GM19099 (cell line): Measurements from ENCODE around the gene SKIC2.

Source experiments
- POLR2A ChIP-seq: IDR thresholded peaks from 3 replicates; pipeline ENCODE4 v1.6.1; 2011; ENCODE audit warnings: low read depth; ENCODE audit not compliant: insufficient read length; ENCODE audit errors: extremely low read depth

SKIC2 gene

DNA sequence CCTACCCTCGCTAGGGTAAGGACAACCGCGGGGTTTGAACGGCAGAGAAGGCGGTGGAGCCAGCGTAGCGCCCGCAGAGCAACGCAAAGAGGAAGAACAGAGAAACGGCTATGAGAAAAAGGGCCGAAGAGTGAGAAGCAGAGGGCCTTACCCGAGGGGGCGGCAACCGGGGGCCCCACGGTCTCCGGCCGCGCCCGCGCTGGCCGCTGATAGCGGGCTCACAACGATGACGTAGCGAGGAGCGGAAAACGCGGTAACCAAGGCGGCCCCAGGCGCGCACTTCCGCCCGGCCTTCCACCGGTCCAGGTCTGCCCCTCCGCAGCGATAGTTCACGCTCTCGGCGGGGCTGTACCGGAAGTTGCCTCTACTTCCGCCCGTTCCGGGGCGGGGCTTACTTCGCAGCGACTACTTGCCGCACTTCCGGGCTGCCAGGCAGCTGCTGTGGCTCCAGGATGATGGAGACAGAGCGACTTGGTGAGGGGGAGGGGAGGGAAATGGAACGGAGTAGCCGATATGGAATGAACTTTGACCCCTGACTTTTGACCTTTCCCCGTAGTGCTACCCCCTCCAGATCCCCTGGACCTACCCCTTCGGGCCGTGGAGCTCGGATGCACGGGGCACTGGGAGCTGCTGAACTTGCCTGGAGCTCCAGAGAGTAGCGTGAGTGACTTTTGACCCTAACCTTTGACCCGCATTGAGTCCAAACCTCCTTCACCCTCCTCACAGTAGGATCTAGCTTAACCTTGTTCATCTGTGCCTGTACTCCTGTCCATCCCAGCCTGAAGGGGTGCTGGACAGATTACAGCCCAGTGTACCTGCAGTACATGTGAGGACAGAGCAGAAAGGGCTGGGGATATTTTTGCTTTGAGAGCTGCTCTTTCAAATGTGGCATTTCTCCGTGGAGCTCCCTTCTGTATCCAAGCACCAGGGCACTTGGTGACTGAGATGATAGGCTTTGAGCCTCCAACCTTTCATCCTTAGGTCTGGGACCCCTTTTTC, at the start of gene SKIC2, which contains the start of gene NELFE:
Gene SKIC2 (plus strand): TSS at position 435 of the 999 bp plus-strand sequence. CDS start 18 bp downstream, at position 453.
Gene NELFE (minus strand): TSS at position 231 of the 999 bp plus-strand sequence. CDS start 525 bp downstream, outside the sequence.
- TF ChIP-seq POLR2A, result peak; percentile 87

DNA sequence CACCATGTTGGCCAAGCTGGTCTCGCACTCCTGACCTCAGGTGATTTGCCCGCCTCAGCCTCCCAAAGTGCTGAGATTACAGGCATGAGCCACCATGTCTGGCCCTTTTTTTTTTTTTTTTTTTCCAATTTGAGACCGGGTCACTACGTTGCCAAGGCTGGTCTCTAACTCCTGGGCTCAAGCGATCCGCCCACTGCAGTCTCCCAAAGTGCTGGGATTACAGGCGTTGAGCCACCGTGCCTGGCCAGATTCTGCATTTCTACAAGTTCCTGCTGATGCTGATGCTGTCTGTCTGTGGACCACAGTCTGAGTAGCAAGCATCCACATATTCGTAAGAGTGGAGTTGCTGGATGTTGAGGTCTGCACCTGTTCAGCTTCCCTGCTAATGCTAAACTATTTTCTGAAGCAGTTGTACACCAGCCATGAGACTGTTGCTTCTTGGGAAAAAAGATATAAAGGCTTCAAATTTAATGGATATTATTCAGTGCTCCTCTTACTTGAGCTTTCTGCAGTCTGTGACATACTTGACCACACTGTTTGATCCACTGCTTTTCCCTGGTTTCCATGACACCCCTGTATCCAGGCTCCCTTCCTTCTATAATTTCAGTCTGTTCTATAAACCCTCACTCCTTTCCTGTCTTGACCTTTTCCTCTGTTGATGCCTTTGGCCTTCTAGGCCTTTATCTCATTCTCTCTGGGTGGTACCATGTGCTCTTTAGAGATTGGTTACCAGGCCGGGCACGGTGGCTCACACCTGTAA, 47.0 kb upstream of the SKIC2 start:
- no peak for TF ChIP-seq POLR2A

DNA sequence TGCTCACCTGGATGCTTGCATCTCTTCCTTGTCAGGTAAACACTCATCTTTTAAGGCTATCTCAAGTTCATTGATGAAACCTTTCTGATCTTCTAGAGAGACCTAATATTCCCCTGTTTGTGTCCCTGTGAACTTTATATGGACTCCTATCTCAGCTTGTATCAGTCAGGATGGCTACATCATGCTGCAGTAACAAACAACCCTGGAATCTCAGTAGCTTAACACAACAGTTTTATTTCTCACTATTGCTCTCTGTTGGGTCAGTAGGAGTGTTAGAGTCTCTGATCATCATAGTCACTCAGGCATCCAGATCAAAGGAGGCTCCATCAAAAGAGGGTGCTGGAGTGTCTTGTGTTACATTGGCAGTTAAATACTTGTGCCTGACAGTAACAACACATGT, 43.6 kb upstream of the SKIC2 start:
- TF ChIP-seq POLR2A, result no peak

DNA sequence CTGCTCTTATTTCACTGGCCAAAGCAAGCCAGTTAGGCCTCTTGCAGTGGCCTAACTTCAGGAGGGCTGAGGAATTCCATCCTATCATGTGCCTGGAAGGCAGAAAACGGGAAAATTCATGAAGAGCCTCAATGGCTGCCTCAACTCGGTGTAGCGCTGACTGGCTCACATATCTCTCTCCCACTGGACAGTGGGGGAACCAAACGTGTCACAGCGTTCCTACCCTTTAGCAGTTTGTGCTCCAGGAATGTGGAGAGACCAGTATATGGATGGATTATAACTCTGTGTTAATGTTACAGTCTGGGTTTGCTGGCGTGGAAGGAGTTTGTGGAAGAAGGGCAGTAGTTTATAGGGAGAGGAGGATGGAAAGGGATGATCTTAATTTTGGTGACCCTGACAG, 43.2 kb upstream of the SKIC2 start:
- TF ChIP-seq POLR2A, result no peak

DNA sequence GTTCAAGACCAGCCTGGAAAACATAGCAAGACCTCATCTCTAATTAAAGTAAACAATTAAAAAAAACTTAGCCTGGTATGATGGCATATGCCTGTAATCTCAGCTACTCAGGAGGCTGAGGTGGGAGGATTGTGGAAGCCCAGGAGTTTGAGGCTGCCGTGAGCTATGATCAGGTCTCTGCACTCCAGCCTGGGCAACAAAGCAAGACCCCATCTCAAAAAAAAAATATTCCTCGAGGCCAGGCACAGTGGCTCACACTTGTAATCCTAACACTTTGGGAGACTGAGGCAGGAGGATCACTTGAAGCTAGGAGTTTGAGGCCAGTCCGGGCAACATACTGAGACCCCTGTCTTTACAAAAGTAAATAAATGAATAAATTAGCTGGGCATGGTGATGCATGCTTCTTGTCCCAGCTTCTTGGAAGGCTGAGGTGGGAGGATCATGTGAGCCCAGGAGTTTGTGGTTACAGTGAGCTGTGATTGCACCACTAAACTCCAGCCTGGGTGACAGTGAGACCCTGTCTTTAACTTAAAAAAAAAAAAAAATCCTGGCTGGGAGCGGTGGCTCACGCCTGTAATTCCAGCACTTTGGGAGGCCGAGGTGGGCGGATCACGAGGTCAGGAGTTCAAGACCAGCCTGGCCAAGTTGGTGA, 40.8 kb upstream of the SKIC2 start:
- TF ChIP-seq POLR2A, result no peak

DNA sequence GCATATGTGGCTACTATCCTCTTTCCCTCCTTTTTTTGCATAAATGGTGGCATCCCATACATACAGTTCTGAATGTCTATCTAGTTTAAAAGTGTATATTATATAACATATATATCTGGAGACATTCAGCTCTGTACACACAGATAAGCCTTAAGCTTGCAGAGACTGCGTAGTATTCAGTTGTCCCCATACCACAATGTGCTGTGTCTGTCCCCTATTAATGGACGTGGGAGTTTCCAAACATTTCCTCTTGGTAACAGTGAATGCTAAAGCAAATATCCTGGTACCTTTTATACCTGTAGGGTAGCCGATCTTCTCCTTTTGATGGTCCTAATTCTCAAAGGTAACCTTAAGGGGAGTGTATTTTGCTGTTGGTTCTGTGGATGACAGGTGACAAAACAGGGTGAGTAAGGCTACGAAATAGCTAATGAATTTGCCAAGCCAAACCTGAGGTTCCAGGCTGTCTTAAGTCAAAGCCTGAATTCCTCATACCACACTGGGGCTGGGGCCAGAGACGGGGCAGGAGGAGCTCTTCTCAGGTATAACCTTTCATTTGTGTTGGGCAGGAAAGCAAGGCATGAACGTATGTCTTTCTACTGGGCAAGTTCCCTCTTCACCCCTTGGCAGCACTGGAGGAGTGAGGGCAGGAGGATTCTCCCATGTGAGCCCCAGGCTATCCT, 39.2 kb upstream of the SKIC2 start:
- TF ChIP-seq POLR2A, result no peak

DNA sequence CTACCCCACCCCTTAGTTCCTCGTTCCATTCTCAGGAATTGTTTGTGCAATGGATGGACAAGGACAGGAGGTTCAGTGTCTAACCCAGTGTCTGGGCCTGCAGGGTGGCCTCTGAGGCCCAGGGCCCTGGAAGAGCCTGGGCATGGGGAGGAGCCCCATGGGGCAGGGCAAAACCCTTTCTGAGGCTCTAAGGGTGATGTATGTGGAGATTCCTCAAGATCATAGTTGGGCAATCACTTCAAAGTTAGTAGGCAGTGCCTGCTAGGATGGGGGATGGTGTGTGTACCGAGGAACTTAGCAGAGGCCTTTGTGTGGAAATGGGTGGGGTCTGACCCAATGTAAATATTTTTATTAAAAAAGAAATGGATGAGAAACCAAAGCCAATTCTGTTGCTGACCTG, 38.2 kb upstream of the SKIC2 start:
- TF ChIP-seq POLR2A, result no peak

DNA sequence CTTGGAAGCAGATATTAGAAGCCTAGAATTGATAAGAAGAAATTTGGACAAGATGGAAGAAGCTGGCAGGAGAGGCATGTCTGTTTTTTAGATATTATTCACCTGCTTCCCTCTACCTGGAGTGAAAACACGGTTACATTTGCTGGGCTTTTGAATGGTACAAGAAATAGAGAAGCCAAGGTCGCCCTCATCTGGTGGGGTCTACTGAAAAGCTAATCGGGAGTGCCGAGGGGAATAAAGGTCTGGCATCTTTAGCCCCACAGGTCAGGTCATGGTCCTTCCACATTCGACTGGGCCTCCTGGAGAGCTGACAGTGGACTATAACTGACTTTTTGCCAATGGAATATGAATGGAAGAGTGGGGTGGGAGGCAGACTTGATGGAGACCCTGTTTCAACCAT, 36.0 kb upstream of the SKIC2 start:
- TF ChIP-seq POLR2A, result no peak

DNA sequence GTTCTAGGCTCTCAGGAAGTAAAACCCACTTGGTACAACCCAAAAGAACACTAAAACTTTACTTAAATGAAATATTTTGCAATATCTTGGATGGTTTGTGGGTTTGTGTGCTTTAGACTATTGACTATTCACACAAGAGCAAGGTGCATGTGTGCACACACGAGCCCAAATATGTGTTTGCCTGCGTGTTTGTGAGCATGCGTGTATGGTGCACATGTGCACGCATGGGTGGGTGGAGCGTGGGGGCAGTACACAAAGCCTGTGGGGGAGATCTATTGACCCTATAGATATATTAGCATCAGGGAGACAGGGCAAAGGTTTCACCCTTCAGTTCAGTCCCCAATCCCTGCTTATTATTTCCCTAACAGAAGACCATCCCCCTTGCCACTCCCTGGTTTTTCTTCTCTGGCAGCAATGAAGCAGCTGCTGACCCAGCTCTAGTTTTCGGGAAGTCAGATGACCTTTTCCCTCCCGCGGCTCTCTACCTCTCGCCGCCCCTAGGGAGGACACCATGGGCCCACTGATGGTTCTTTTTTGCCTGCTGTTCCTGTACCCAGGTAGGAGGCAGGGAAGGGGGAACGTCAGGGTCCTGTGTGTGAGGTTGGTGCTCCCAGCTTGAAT, 31.6 kb upstream of the SKIC2 start, which contains the start of gene C2:
Gene C2 (plus strand): TSS at position 476 of the 621 bp plus-strand sequence. CDS start 36 bp downstream, at position 512.
- no peak for TF ChIP-seq POLR2A

DNA sequence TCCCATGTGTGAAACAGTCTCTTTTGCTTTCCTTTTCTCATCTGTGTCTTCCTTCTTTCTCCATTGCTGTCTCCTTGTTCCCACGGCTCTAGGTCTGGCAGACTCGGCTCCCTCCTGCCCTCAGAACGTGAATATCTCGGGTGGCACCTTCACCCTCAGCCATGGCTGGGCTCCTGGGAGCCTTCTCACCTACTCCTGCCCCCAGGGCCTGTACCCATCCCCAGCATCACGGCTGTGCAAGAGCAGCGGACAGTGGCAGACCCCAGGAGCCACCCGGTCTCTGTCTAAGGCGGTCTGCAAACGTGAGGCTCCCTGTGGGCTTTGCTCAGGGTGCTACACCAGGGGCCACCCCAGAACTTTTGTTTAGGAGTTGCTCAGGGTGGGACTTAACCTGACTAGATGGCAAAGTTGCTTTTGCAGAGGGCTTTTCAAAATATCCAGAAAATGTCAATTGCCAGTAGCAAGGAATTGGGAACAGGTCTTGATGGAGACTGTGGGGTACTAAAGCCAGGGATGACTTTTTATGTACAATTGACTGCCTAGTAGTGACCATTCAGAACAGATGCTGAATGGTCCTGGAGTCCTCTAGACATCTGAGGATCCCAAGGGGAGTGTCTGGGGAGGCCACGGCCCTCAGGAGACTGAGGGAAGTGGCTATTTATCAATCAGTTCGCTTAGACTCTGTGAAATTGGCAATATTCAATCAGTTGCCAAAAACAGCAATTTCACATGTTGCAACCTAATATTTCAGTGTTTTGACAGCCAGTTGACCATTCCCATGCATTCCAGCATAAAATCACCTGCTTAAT, 30.9 kb upstream of the SKIC2 start:
- no peak for TF ChIP-seq POLR2A

DNA sequence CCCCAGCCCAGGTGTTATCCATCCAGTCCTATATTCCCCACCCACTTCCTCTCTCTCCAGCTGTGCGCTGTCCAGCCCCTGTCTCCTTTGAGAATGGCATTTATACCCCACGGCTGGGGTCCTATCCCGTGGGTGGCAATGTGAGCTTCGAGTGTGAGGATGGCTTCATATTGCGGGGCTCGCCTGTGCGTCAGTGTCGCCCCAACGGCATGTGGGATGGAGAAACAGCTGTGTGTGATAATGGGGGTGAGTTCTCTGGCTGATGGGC, 30.4 kb upstream of the SKIC2 start:
- TF ChIP-seq POLR2A, result no peak

DNA sequence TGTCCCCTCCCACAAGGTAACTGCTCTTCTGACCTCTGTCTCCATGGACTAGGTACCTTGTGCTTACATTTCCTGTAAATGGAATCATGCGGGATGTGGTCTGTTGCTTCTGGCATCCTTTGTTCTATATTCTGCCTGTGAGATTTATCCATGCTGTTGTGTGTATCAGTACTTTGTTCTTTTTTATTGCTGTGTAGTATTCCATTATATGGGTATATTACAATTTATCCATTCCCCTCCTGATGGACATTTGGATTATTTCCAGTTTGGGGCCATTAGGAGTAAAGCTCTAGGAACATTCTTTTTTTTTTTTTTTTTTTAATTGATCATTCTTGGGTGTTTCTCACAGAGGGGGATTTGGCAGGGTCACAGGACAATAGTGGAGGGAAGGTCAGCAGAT, 28.0 kb upstream of the SKIC2 start:
- no peak for TF ChIP-seq POLR2A

DNA sequence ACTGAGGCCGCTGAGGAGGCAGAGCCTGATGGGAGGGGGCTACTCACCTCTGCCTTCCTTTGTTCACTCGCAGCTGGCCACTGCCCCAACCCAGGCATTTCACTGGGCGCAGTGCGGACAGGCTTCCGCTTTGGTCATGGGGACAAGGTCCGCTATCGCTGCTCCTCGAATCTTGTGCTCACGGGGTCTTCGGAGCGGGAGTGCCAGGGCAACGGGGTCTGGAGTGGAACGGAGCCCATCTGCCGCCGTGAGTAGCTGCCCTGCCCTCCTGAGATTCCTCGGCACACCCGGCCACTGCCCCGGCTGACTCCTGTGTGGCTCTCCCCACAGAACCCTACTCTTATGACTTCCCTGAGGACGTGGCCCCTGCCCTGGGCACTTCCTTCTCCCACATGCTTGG, 25.4 kb upstream of the SKIC2 start:
- no peak for TF ChIP-seq POLR2A

DNA sequence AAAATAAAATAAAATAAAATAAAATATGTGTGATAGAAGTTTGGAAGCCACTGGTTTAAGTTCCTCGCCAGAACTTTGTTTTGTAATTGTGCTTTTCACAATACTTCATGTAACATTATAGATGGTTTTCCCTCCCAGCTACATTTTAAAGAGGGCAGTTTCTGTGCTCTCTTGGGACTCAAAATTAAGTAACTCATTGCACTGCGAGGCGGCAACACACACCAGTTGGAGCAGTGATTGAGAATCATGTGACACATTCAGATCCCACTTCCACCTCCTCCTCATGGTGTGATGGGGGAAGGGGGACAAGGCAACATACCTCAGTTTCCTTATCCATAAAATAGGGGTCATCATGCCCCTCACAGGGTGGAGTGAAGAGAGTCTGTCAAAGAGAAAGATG, 24.0 kb upstream of the SKIC2 start:
- TF ChIP-seq POLR2A, result no peak

DNA sequence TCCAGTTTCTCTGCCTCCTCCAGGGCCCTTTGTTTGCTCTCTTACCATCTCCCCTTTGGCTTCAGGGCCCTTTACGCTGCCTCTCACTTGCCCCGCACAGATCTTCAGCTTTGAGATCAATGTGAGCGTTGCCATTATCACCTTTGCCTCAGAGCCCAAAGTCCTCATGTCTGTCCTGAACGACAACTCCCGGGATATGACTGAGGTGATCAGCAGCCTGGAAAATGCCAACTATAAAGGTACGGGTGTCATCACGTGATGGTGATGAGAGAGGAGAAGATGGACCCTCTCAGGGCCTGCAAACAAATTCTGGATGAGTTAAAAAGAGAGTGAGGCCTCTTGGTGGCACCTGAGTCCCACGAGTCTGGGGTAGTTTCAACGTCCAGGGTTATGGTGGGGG, 23.2 kb upstream of the SKIC2 start:
- TF ChIP-seq POLR2A, result no peak
